ENCODE measurements around the gene COL26A1. TPM values are rescaled to one million over a fixed set of nuclear protein-coding genes. Genes with fewer than 3 reads are reported as not detected.

Gene COL26A1
- polyA plus RNA-seq, 1 donor (not counting 4 experiments of a cell fraction or from before 2014, with no cell fraction given) = not detected

DNA sequence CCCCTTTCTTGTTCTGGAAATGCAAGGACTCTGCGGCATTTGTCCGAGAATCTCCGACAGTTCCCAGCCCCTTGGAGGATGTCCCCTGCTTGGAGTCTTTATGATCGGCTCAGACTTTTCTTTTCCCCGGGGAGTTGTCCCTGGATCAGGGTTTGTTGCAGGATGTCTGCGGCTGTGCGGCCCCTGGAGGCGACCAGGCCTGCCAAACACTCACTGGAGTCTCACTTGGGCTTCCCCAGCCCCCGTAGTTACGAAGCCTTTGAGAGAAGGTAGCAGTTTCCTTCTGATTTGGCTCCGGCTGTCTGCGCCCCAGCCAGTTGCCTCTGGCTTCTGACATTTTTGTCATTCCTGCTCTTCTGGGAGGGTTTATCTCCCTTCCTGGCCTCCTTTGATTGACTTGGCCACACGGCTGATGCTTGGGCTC is 16.1 kb downstream of the COL26A1 start:
- no peak for FAIRE-seq

DNA sequence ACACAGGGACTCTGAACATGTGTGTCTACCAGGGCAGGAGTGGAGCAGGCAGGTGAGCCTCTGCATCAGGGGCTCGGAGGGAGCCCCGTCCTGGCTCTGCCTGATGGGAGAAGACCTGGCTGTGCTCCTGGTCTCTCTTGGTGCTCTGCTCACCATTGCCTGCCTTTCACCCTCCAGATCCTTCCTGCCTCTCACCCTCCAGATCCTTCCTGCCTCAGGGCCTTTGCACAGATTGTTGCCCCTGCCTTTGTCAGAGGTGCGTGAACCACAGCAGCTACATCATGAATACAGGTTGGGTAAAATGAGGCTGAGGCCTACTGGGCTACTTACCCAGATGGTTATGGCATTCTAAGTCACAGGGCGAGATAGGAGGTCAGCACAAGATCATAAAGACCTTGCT is 16.6 kb downstream of the COL26A1 start:
- DNase-seq (ENCODE audit: low read depth, low spot score) = no peak
- dilution Hi-C loops (cut with MboI; ENCODE audit: extremely low pct_ligation_motif_present, low sequenced_read_pairs) = no loop called here
- Histone ChIP-seq H2AFZ (ENCODE audit: control insufficient read depth, low read length) (no peak overlapping the region), H3K9me3 (ENCODE audit: control insufficient read depth, low read depth, low read length) (no peaks in the 10 kb centered on the region), H3K27me3 (ENCODE audit: control insufficient read depth, extremely low read depth, insufficient read depth, low read length) (peaks cover 16% of the 10 kb centered on the region), H3K4me3 (ENCODE audit: control insufficient read depth in 2 of 3, extremely low read depth in 1 of 3, insufficient read depth in 2 of 3, low read depth in 1 of 3, low read length in 3 of 3) (no peak overlapping the region), H3K27ac (ENCODE audit: control insufficient read depth, insufficient read depth, low read length) (no peak overlapping the region), H3K9ac (ENCODE audit: control insufficient read depth, extremely low read depth, insufficient read depth, low read length) (no peak overlapping the region), H3K4me2 (ENCODE audit: control insufficient read depth, extremely low read depth, insufficient read depth, low read depth, low read length) (no peak overlapping the region), H3K36me3 (ENCODE audit: control insufficient read depth in 2 of 2, extremely low read depth in 1 of 2, insufficient read depth in 2 of 2, low read length in 2 of 2) (no peaks in the 10 kb centered on the region), H3K79me2 (ENCODE audit: control insufficient read depth, insufficient read depth, low read length) (no peaks in the 10 kb centered on the region), H3K9me1 (ENCODE audit: control insufficient read depth, extremely low read depth, insufficient read depth, low read length) (no peaks in the 10 kb centered on the region), H3K4me1 (ENCODE audit: control insufficient read depth, extremely low read depth, insufficient read depth, low read length) (no peaks in the 10 kb centered on the region), H4K20me1 (ENCODE audit: control insufficient read depth, extremely low read depth, insufficient read depth, low read length) (no peaks in the 10 kb centered on the region)
- no peak for FAIRE-seq
- no peak for TF ChIP-seq EZH2 (IDR thresholded peaks at IDR 0.05; ENCODE audit: low read length)
- TF ChIP-seq, protein P1, sequence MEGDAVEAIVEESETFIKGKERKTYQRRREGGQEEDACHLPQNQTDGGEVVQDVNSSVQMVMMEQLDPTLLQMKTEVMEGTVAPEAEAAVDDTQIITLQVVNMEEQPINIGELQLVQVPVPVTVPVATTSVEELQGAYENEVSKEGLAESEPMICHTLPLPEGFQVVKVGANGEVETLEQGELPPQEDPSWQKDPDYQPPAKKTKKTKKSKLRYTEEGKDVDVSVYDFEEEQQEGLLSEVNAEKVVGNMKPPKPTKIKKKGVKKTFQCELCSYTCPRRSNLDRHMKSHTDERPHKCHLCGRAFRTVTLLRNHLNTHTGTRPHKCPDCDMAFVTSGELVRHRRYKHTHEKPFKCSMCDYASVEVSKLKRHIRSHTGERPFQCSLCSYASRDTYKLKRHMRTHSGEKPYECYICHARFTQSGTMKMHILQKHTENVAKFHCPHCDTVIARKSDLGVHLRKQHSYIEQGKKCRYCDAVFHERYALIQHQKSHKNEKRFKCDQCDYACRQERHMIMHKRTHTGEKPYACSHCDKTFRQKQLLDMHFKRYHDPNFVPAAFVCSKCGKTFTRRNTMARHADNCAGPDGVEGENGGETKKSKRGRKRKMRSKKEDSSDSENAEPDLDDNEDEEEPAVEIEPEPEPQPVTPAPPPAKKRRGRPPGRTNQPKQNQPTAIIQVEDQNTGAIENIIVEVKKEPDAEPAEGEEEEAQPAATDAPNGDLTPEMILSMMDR (optimal IDR thresholded peaks at IDR 0.05 in 1 of 3, IDR thresholded peaks at IDR 0.05 in 1 of 3, conservative IDR thresholded peaks at IDR 0.05 in 1 of 3; ENCODE audit: extremely low read depth in 1 of 3, insufficient read depth in 2 of 3, low read length in 3 of 3) = no peak

More for the DNA sequence above, 16.1 kb downstream of the COL26A1 start:
- Histone ChIP-seq H3K9ac (ENCODE audit: control insufficient read depth, extremely low read depth, insufficient read depth, low read length) (no peak overlapping the region), H3K9me1 (ENCODE audit: control insufficient read depth, extremely low read depth, insufficient read depth, low read length) (no peaks in the 10 kb centered on the region), H3K27me3 (ENCODE audit: control insufficient read depth, extremely low read depth, insufficient read depth, low read length) (peaks cover 21% of the 10 kb centered on the region), H3K9me3 (ENCODE audit: control insufficient read depth, low read depth, low read length) (no peaks in the 10 kb centered on the region), H3K36me3 (ENCODE audit: control insufficient read depth in 2 of 2, extremely low read depth in 1 of 2, insufficient read depth in 2 of 2, low read length in 2 of 2) (no peaks in the 10 kb centered on the region), H3K79me2 (ENCODE audit: control insufficient read depth, insufficient read depth, low read length) (no peaks in the 10 kb centered on the region), H3K4me2 (ENCODE audit: control insufficient read depth, extremely low read depth, insufficient read depth, low read depth, low read length) (no peak overlapping the region), H3K27ac (ENCODE audit: control insufficient read depth, insufficient read depth, low read length) (no peak overlapping the region), H2AFZ (ENCODE audit: control insufficient read depth, low read length) (no peak overlapping the region), H3K4me1 (ENCODE audit: control insufficient read depth, extremely low read depth, insufficient read depth, low read length) (peaks cover 3% of the 10 kb centered on the region), H4K20me1 (ENCODE audit: control insufficient read depth, extremely low read depth, insufficient read depth, low read length) (no peaks in the 10 kb centered on the region), H3K4me3 (ENCODE audit: control insufficient read depth in 2 of 3, extremely low read depth in 1 of 3, insufficient read depth in 2 of 3, low read depth in 1 of 3, low read length in 3 of 3) (no peak overlapping the region)
- no peak for TF ChIP-seq EZH2 (IDR thresholded peaks at IDR 0.05; ENCODE audit: low read length)
- TF ChIP-seq, protein P1 (optimal IDR thresholded peaks at IDR 0.05 in 1 of 3, IDR thresholded peaks at IDR 0.05 in 1 of 3, conservative IDR thresholded peaks at IDR 0.05 in 1 of 3; ENCODE audit: extremely low read depth in 1 of 3, insufficient read depth in 2 of 3, low read length in 3 of 3) = no peak
- dilution Hi-C loops (cut with MboI; ENCODE audit: extremely low pct_ligation_motif_present, low sequenced_read_pairs) = no loop called here
- no peak for DNase-seq (ENCODE audit: low read depth, low spot score)

Measured in keratinocyte (primary cell).